B cell (primary cell): ENCODE measurements around the gene UBN2.

ENCODE experiments used
- EZH2 ChIP-seq: IDR thresholded peaks from 2 replicates; pipeline ENCODE4 v1.6.1; 2012; ENCODE audit warnings: borderline replicate concordance, low read depth, mild to moderate bottlenecking, moderate library complexity, low read length; ENCODE audit not compliant: insufficient read depth, poor library complexity, severe bottlenecking
- TF ChIP-seq, protein P1 (sequence below): fragments of 200-600 bp; IDR thresholded peaks from one replicate; pipeline ENCODE4 v1.8.0; 2022; ENCODE audit warnings: antibody characterized with exemption, mild to moderate bottlenecking

DNA sequence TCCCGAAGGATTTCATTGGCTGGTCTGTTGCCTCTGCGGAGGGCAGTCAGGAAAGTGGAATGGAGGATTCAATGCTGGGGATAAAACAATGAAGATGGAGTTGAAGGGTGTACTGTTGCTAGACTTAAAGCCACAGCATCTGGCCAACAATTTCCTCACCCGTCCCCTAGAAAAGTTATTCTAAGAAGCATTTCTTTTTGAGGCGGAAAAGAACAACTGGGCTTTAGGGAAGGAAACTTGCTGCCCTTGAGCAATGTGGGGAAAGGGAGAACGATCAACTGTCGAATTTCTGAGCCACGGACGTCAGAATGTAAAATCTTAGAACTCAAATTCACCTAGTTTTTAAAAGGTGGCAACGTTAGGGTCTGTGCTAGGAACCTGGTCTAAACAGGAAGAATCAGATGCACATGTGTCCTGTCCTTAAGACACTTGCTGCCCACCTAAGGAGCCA lies 110.8 kb downstream of the UBN2 start:
- TF ChIP-seq, protein P1, sequence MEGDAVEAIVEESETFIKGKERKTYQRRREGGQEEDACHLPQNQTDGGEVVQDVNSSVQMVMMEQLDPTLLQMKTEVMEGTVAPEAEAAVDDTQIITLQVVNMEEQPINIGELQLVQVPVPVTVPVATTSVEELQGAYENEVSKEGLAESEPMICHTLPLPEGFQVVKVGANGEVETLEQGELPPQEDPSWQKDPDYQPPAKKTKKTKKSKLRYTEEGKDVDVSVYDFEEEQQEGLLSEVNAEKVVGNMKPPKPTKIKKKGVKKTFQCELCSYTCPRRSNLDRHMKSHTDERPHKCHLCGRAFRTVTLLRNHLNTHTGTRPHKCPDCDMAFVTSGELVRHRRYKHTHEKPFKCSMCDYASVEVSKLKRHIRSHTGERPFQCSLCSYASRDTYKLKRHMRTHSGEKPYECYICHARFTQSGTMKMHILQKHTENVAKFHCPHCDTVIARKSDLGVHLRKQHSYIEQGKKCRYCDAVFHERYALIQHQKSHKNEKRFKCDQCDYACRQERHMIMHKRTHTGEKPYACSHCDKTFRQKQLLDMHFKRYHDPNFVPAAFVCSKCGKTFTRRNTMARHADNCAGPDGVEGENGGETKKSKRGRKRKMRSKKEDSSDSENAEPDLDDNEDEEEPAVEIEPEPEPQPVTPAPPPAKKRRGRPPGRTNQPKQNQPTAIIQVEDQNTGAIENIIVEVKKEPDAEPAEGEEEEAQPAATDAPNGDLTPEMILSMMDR: no peak
- no peak for TF ChIP-seq EZH2
